Panc1 (cell line): Measurements from ENCODE around the gene CFD. TPM values are rescaled to one million over a fixed set of nuclear protein-coding genes. Genes with fewer than 3 reads are reported as not detected.
"Not testable (repeated sequence)": the region's sequence is repeated elsewhere in the genome, so short reads cannot be mapped to it uniquely, and the experiment has no call there.

Source experiments
- ATAC-seq: fragments of 200-7000 bp; cut with Tn5 transposase; 2 replicates; pipeline ENCODE4 v1.9.1; 2020; ENCODE audit warnings: mild to moderate bottlenecking, moderate library complexity
- BruUV-seq: library from RNA; stranded (reverse); fragments of 400-500 nt; replicated peaks from 2 replicates; lab custom pipeline; 2021; lab: Mats Ljungman, UMichigan
- CTCF ChIA-PET: fragments of 300-600 bp; sonication (Branson Sonifier 250); formaldehyde crosslinking; loops from one replicate; lab custom pipeline; 2022; ENCODE audit warnings: antibody characterized with exemption; lab: Charles Lee
- POLR2A ChIA-PET: fragments of 300-600 bp; sonication (Branson Sonifier 250); formaldehyde crosslinking; loops from one replicate; lab custom pipeline; 2022; ENCODE audit warnings: antibody characterized with exemption; lab: Charles Lee
- DNase-seq: peaks from one replicate; pipeline ENCODE4 v3.0.0-alpha.2; 2010; ENCODE audit warnings: low read depth, low spot score
- H3K27ac ChIP-seq: 2 replicates; pipeline ENCODE4 v1.5.1; 2011; ENCODE audit warnings: mild to moderate bottlenecking, low read length, inconsistent platforms
- H3K27me3 ChIP-seq: fragments of 200-500 bp; sonication (Bioruptor generic); 2 replicates; pipeline ENCODE4 v1.6.0; 2014; ENCODE audit warnings: low read length, inconsistent platforms; ENCODE audit not compliant: control insufficient read depth, insufficient read depth
- H3K36me3 ChIP-seq: fragments of 200-500 bp; sonication (Bioruptor generic); 2 replicates; pipeline ENCODE4 v1.5.1; 2014; ENCODE audit warnings: inconsistent platforms, mild to moderate bottlenecking, low read length, moderate library complexity; ENCODE audit not compliant: control insufficient read depth, insufficient read depth
- H3K4me1 ChIP-seq: 2 replicates; pipeline ENCODE4 v1.5.1; 2011; ENCODE audit warnings: inconsistent platforms, mild to moderate bottlenecking, low read length, moderate library complexity; ENCODE audit not compliant: control insufficient read depth, insufficient read depth
- H3K4me3 ChIP-seq, 2 experiments: 2 replicates each; pipeline ENCODE4 v1.5.1; 2011 to 2012; ENCODE audit warnings: low read depth in 2 of 2, low read length in 2 of 2, mild to moderate bottlenecking in 2 of 2, inconsistent platforms in 1 of 2, moderate library complexity in 1 of 2
- H3K9me3 ChIP-seq: fragments of 200-500 bp; sonication (Bioruptor generic); 2 replicates; pipeline ENCODE4 v1.5.1; 2014; ENCODE audit warnings: low read depth, mild to moderate bottlenecking, inconsistent platforms, low read length, moderate library complexity; ENCODE audit not compliant: control insufficient read depth, insufficient read depth
- SIN3A ChIP-seq: IDR thresholded peaks from 2 replicates; pipeline ENCODE4 v1.6.1; 2012; ENCODE audit warnings: low read depth, mild to moderate bottlenecking, low read length, moderate library complexity, borderline replicate concordance; ENCODE audit not compliant: insufficient read depth
- TCF7L2 ChIP-seq: IDR thresholded peaks from 2 replicates; pipeline ENCODE4 v1.6.1; 2011; ENCODE audit warnings: mild to moderate bottlenecking, low read depth, low read length, inconsistent platforms
- in situ Hi-C: cut with HindIII; loops from 2 replicates; pipeline ENCODE4 v1.10.0; 2016; ENCODE audit warnings: low sequenced_read_pairs, low pct_unique_long_range_greater_than_20kb
- intact Hi-C: fragments of 100-400 bp; cut with micrococcal nuclease; formaldehyde crosslinking; loops from one replicate; pipeline ENCODE4 v1.10.0; 2022; ENCODE audit not compliant: unreplicated experiment
- total RNA-seq: library from RNA; stranded (reverse); gene quantifications from one replicate; pipeline ENCODE4 v1.2.1, GENCODE V29; 2021; ENCODE audit not compliant: unreplicated experiment
- TF ChIP-seq, protein P1 (sequence below): fragments of 450-650 bp; IDR thresholded peaks from 2 replicates; pipeline ENCODE4 v1.5.1; 2017; ENCODE audit warnings: mild to moderate bottlenecking
- TF ChIP-seq, protein P2 (sequence below), 2 experiments: IDR thresholded peaks; 2 replicates each; pipeline ENCODE4 v1.6.1; 2011 to 2012; ENCODE audit warnings: low read depth in 2 of 2, control low read depth in 1 of 2, low read length in 1 of 2, mild to moderate bottlenecking in 1 of 2, moderate library complexity in 1 of 2; ENCODE audit not compliant: insufficient read depth in 1 of 2

CFD gene
- total RNA-seq, 1 experiment from 2014 or later: 9.9 TPM

- Histone ChIP-seq H3K27me3 (no peaks in the 10 kb centered on the region), H3K4me1 (no peaks in the 10 kb centered on the region), H3K27ac (no peak overlapping the region), H3K36me3 (no peaks in the 10 kb centered on the region), H3K4me3 (no peak overlapping the region), H3K9me3 (no peaks in the 10 kb centered on the region)
- no peak for TF ChIP-seq SIN3A
- TF ChIP-seq, protein P1, sequence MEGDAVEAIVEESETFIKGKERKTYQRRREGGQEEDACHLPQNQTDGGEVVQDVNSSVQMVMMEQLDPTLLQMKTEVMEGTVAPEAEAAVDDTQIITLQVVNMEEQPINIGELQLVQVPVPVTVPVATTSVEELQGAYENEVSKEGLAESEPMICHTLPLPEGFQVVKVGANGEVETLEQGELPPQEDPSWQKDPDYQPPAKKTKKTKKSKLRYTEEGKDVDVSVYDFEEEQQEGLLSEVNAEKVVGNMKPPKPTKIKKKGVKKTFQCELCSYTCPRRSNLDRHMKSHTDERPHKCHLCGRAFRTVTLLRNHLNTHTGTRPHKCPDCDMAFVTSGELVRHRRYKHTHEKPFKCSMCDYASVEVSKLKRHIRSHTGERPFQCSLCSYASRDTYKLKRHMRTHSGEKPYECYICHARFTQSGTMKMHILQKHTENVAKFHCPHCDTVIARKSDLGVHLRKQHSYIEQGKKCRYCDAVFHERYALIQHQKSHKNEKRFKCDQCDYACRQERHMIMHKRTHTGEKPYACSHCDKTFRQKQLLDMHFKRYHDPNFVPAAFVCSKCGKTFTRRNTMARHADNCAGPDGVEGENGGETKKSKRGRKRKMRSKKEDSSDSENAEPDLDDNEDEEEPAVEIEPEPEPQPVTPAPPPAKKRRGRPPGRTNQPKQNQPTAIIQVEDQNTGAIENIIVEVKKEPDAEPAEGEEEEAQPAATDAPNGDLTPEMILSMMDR: no peak
- no peak for TF ChIP-seq TCF7L2
- TF ChIP-seq, protein P2, sequence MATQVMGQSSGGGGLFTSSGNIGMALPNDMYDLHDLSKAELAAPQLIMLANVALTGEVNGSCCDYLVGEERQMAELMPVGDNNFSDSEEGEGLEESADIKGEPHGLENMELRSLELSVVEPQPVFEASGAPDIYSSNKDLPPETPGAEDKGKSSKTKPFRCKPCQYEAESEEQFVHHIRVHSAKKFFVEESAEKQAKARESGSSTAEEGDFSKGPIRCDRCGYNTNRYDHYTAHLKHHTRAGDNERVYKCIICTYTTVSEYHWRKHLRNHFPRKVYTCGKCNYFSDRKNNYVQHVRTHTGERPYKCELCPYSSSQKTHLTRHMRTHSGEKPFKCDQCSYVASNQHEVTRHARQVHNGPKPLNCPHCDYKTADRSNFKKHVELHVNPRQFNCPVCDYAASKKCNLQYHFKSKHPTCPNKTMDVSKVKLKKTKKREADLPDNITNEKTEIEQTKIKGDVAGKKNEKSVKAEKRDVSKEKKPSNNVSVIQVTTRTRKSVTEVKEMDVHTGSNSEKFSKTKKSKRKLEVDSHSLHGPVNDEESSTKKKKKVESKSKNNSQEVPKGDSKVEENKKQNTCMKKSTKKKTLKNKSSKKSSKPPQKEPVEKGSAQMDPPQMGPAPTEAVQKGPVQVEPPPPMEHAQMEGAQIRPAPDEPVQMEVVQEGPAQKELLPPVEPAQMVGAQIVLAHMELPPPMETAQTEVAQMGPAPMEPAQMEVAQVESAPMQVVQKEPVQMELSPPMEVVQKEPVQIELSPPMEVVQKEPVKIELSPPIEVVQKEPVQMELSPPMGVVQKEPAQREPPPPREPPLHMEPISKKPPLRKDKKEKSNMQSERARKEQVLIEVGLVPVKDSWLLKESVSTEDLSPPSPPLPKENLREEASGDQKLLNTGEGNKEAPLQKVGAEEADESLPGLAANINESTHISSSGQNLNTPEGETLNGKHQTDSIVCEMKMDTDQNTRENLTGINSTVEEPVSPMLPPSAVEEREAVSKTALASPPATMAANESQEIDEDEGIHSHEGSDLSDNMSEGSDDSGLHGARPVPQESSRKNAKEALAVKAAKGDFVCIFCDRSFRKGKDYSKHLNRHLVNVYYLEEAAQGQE (IDR thresholded peaks at IDR 0.05; ENCODE audit: insufficient read depth in 1 of 2, low read depth in 2 of 2, low read length in 1 of 2): no peak
- DNase-seq: no peak
- intact Hi-C loops (no loop called here), in situ Hi-C loops (no loop called here)
- no peak for ATAC-seq
- POLR2A ChIA-PET: no interaction called here
- CTCF ChIA-PET: no interaction called here
- BruUV-seq: no TSS peak
These were observed 16.6 kb downstream of the CFD start for GRCh38 chr19:876089-876488.

DNA sequence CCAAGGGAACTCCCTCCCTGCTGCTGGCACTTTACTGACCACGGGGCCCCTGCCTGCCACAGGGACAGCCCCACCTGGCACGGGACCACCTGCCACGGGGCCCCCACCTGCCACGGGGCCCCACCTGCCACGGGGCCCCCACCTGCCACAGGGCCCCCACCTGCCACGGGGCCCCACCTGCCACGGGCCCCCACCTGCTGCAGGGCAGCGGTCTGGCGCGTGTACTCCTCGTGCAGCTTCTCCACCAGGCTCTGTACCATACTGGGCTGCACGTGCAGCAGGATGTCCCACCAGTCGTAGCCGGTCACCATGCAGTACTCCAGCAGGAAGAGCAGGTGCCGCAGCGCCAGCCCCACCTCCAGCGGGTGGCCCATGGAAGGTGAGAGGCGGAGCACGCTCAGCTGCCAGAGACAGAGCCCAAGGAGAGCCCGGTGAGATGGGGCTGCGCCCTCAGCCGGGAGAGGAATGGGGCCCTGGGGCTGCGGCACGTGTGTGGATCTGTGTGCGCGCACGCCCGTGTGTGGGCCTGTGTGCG lies 17.4 kb downstream of the CFD start:
- in situ Hi-C loops: no loop called here
- no peak for TF ChIP-seq SIN3A
- TF ChIP-seq, protein P2 (IDR thresholded peaks at IDR 0.05; ENCODE audit: insufficient read depth in 1 of 2, low read depth in 2 of 2, low read length in 1 of 2): no peak
- TF ChIP-seq TCF7L2: no peak
- TF ChIP-seq, protein P1: no peak
- DNase-seq (no peak), ATAC-seq (no peak)
- no TSS peak for BruUV-seq
- POLR2A ChIA-PET: no interaction called here
- Histone ChIP-seq H3K36me3 (no peaks in the 10 kb centered on the region), H3K4me1 (no peaks in the 10 kb centered on the region), H3K27me3 (no peaks in the 10 kb centered on the region), H3K4me3 (no peak overlapping the region), H3K27ac (no peak overlapping the region), H3K9me3 (no peaks in the 10 kb centered on the region)
- CTCF ChIA-PET: interaction anchor here (0.6 kb wide), 1 partner anchor 367 kb away, joined by 3 read pairs; no protein-coding TSS in a partner anchor
- intact Hi-C loops: no loop called here

GRCh38 chr19:877992-878660 lies 18.7 kb downstream of the CFD start:
- in situ Hi-C loops, H3K4me3 ChIP-seq, H3K27ac ChIP-seq, intact Hi-C loops, H3K27me3 ChIP-seq, H3K4me1 ChIP-seq, ATAC-seq, H3K36me3 ChIP-seq, DNase-seq, BruUV-seq, POLR2A ChIA-PET, H3K9me3 ChIP-seq: not testable (repeated sequence)
- CTCF ChIA-PET: interaction anchor here (0.6 to 0.7 kb wide), 2 partner anchors 37 to 94 kb away, joined by 3 to 9 read pairs; no protein-coding TSS in a partner anchor
